Choroid plexus epithelial cell (primary cell): ENCODE results near the gene CMC2.

Experiments used
- DNase-seq: peaks from one replicate; pipeline ENCODE4 v3.0.0-alpha.2; 2010; ENCODE audit warnings: low read depth
- H3K4me3 ChIP-seq: 2 replicates; pipeline ENCODE4 v1.5.1; 2011; ENCODE audit warnings: low read depth, mild to moderate bottlenecking, control low read depth, low read length, moderate library complexity
- CTCF ChIP-seq: conservative IDR thresholded peaks from 2 replicates; pipeline ENCODE4 v1.5.1; 2011; ENCODE audit warnings: low read depth, mild to moderate bottlenecking, control low read depth, inconsistent platforms, low read length, moderate library complexity

Gene CMC2

GRCh38 chr16:81014672-81015071 is 8.0 kb upstream of the CMC2 start:
- no peak for TF ChIP-seq CTCF
- DNase-seq, result no peak
- H3K4me3 ChIP-seq, result no peak overlapping the region

- TF ChIP-seq CTCF, result no peak
- no peak for DNase-seq
- no peak overlapping the region for H3K4me3 ChIP-seq
Measured at GRCh38 chr16:81012974-81013373, 6.3 kb upstream of the CMC2 start.

GRCh38 chr16:81008505-81008789 is 1.8 kb upstream of the CMC2 start:
- no peak for DNase-seq
- TF ChIP-seq CTCF, result no peak
- H3K4me3 ChIP-seq, result peak overlapping the region; percentile 99

GRCh38 chr16:81006211-81006812 is 373 bp downstream of the CMC2 start:
- peak overlapping the region; percentile 99 for H3K4me3 ChIP-seq
- TF ChIP-seq CTCF, result no peak
- DNase-seq, result peak; percentile 41

- TF ChIP-seq CTCF, result no peak
- peak; percentile 41 for DNase-seq
- H3K4me3 ChIP-seq, result peak overlapping the region; percentile 99
Measured at GRCh38 chr16:81005610-81006161, 999 bp downstream of the CMC2 start.

GRCh38 chr16:81004646-81005353 is 1.9 kb downstream of the CMC2 start:
- peak overlapping the region; percentile 37 for H3K4me3 ChIP-seq
- peak; percentile 58 for TF ChIP-seq CTCF
- peak; percentile 80 for DNase-seq
